Myocyte (in vitro differentiated cells): ENCODE data around the gene KLHL33. TPM values are rescaled to one million over a fixed set of nuclear protein-coding genes. Genes with fewer than 3 reads are reported as not detected.

Source experiments
- DNase-seq: peaks from one replicate; pipeline ENCODE4 v3.0.0-alpha.2; 2012; ENCODE audit warnings: low read depth
- total RNA-seq: library from RNA; depleted of rRNA; stranded (reverse); fragments of >200 nt; gene quantifications from 2 replicates; pipeline ENCODE4 v1.2.3, GENCODE V29; 2014

The KLHL33 gene
- total RNA-seq, 1 donor from 2014 or later = 0.05 TPM

DNA sequence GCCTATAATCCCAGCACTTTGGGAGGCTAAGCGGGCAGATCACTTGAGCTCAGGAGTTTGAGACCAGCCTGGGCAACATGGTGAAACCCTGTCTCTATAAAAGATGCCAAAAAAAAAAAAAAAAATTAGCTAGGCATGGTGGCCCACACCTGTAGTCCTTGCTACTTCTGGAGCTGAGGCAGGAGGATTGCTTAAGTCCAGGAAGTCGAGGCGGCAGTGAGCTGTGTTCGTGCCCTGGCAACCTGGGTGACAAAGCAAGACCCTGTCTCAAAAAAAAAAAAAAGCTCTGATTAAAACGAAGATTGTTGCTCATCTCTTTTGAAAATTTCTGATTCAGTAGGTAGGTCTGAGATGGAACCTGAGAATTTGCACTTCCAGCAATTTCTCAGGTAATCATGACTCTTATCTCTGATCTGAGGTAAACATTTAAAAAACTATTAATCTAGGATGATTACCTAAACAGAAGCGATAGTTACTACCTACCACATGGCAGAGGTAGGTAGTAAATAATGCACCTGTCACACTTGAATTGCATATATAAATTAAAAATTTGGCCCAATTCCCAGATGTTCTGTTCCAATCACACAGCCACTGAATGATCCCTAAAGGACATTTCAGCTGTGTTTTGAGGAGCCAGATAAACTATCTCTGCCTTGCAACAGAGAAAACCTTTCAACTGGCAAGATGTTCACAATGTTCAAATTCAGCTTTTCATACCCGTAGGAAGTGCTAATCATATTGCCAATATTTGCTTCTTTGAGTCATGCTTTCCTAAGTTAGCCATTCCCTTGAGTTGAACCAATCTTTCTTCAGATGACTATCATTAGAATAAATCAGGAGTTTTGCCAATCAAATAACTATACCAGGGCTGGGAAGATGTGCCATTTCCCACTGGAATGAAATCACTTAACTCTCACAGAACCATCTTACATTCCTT lies 18.4 kb downstream of the KLHL33 start:
- DNase-seq = no peak

DNA sequence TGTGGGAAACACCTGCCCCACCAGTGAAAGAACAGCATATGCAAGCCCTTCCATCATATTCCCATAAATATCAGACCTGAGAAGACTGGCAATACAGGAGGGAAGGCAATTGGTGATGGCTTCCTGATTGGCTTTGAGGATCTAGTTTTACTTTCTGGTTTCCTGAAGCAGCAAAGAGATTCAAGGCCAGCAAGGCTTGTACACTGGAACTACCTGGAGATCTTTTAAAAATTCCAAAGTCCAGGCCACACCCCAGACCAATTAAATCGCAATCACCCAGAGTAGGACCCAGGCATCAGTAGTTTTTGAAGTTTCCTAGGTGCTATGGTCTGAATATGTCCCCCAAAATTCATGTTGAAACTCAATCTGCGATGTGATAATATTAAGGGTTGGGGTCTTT lies 19.7 kb downstream of the KLHL33 start:
- DNase-seq = no peak

DNA sequence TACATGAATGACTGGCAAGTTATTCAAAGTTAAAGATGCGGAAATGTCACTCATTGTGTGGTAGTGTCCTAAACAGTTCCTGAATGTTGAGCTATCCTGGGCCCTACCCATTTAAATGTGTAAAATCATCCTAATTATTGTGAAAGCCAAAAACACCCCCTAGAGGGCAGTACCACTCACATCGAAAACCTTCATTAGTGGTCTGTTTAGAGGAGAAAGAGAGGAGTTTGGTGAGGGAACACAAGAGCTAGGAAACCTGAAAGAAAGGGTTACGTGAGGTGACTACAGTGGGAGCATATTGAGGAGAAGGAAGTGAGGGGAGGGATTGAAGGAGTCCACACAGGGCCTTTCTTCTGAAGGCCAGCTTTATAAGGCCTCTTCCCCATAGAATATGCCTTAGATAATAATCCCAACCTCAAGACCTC lies 20.2 kb downstream of the KLHL33 start:
- peak; percentile 67 for DNase-seq

DNA sequence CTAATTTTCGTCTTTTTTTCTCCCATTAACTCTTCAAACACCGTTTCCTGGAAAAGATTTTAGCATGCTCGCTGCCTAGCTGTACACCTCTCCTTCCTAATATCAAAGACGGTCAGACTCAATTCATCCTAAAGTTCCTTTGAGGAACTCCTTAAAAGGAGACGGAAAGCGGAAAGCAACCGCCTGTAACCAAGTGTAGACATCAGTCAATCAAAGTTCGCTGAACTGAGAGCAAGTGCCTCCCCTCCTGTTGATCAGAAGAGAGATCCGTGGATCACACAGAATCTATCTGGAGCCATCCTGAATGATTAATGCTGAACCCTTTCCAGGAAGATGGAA lies 22.3 kb downstream of the KLHL33 start:
- peak; percentile 56 for DNase-seq

DNA sequence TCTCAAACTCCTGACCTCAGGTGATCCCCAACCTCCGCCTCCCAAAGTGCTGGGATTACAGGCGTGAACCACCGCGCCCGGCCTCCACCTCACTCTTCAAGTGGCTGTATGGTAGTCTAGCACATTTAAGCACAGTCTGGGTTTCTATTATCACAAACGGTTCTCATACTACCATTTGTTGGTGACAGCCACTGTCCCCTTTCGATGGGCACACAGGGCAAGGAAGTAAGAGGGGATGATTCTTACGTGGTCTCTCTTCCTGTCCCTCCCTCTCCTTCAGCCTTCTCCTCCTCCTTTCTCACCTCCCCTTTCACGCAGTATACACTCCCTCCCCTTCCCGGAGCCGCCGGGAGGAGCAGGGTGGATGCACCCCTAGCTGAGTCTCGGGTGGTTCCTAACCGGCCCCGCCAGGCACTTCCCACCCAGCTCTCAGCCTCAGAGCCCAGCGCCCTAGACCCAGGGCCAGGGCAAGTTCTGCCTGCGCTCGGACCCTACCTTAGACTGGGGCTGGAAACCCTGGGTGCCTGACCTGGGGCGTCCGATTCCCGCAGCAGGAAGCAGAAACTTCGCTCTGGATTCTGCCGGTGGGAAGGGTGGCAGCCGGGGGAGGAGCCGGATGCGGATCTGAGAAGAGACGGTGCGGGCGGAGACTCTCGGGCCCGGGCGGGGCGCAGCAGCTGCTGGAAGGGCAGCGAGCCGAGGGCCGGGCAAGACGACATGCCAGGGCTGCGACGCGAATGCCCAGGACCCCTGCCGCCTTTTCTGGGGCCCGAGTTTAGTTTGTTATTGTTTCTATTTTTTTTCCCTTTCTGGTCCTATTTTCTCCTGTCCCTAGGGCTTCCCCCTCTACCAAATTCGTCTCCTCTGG lies 22.9 kb downstream of the KLHL33 start, which contains the start of gene TEP1:
Gene TEP1, minus strand, starts transcription at position 626 of the 868 bp plus-strand sequence. CDS start 5,062 bp downstream, outside the sequence.
- peak; percentile 91 for DNase-seq

DNA sequence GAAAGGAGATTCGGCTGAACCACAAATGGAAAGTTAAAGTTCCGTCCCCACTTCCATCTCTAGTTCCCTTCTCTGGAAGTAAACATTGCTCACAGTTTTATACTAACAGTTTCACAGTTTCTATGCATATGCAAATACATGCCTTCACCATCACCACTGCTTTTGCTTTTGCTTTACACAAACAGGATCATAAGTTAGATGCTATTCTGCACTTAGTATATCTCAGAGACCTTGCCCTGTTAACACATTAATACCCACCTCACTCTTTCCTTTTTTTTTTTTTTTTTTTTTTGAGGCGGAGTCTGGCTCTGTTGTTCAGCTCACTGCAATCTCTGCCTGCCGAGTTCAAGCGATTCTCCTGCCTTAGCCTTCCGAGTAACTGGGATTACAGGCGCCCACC lies 23.6 kb downstream of the KLHL33 start:
- peak; percentile 23 for DNase-seq

DNA sequence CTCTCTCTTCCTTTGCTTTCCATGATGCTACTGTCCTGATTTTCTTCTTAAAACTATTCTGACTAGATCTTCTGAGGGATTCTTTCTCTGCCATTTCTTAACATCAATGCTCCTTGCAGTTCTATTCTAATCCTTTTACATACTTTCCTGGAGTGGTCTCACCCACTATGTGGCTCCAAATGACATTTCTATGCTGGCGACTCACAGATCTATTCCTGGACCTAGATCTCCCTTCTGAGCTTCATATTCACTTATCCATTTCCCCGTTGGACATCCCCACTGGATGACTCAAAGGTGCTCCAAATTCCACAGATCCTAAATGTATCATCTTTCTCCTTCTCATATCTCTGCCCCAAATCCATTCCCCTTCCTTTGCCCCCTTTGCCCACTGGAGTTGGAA lies 26.7 kb downstream of the KLHL33 start:
- peak; percentile 91 for DNase-seq

DNA sequence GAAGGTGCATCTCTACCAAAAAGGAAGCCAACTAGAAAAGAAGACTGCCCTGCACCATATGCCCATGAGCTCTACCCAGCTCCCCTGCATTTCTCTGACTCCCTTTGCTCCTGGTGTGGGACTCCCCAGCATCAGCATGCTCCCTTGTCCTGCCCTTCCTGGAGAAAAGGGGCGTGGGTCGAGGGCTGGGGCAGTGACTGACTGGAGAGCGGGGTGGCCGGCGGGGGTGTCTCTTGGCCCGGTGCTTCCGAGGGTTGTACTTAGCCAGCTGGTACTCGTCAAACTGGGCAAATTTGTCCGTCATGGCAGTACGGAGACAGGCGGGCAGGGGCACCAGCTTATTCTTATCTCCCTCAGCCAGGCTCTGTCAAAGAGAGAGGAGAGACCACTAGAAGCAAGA lies 32.4 kb downstream of the KLHL33 start:
- no peak for DNase-seq

DNA sequence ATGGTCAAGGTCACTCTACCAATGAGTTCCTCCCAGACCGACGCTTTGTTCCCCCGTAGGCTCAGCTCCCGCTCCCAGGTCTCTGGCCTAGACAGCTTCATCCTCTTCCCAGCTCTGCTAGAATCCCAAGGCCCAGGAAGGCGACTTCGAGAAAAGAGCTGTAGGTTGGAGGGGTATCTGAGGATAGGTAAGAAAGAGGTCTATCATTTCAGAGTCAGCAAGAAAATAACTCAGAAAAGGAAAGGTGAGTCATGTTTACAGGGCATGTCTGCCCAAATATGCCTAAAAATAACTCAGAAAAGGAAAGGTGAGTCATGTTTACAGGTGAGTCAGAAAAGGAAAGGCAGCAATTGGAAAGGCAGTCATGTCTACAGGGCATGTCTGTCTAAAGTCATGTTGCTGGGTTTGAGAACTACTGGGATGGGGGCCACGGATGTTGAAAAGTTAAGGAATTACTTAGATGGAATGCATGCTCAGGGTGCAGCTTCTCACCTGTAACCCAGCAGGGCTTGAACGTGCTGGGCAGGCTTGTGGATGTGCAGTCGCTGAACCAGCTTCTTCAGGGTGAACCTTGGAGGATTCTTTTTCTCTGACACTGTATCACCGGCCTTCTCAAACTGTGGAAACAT lies 34.9 kb downstream of the KLHL33 start:
- no peak for DNase-seq

- no peak for DNase-seq
Observed at GRCh38 chr14:20400589-20400964, 35.4 kb downstream of the KLHL33 start.

GRCh38 chr14:20397511-20397910 lies 38.5 kb downstream of the KLHL33 start:
- no peak for DNase-seq

- DNase-seq = no peak
Observed at GRCh38 chr14:20391505-20391904, 44.5 kb downstream of the KLHL33 start.

- no peak for DNase-seq
Observed at GRCh38 chr14:20388159-20388558, 47.8 kb downstream of the KLHL33 start.

GRCh38 chr14:20387576-20387975 lies 48.4 kb downstream of the KLHL33 start:
- no peak for DNase-seq

GRCh38 chr14:20386276-20386855 lies 49.6 kb downstream of the KLHL33 start:
- no peak for DNase-seq

DNA sequence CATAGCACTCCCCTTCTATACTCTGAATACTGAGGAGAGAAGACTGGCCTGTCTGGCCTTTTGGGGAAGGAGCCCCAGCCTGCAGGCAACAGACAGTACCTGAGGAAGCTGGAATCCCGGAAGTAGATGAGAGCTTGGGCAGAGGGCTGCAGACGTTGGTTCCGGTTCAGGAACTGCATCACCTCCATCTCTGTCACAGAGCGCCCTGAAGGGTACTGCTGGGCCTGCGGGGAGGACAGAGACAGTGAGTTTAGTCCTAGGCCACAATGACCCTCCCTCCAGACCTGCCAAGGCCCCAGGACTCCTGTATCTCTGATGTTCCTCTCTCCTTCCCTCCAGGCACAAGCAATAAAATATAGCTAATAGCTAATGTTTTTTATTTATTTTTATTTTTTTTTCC lies 51.1 kb downstream of the KLHL33 start:
- no peak for DNase-seq

DNA sequence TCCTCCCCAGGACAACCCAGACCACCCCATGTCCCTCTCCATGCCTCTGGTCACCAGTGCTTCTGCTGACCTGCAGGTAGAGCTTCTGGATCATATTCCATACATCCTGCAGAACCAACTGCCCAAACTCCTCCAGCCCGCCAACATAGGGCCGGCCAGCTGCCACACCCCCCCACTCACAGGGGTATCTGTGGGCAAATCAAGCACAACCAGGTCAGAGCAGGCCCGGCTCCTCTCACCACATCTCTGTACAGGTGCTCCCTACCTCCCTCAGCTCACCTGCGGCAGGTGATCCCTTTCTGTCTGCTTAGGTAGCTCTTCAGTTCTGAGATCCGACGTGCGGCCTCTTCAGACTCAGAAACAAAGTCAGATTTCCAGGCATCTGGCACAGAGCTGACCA lies 51.6 kb downstream of the KLHL33 start:
- no peak for DNase-seq

- DNase-seq = no peak
Observed at GRCh38 chr14:20383636-20384035, 52.3 kb downstream of the KLHL33 start.

- no peak for DNase-seq
Observed at GRCh38 chr14:20383032-20383431, 52.9 kb downstream of the KLHL33 start.

- no peak for DNase-seq
Observed at GRCh38 chr14:20382526-20382925, 53.4 kb downstream of the KLHL33 start.

GRCh38 chr14:20381341-20381740 lies 54.6 kb downstream of the KLHL33 start:
- DNase-seq = no peak
